CD4-positive, alpha-beta T cell treated with Interleukin-17A for 1 hour (primary cell): ENCODE data around the gene CDK5RAP1.
"Not testable (repeated sequence)": the region's sequence is repeated elsewhere in the genome, so short reads cannot be mapped to it uniquely, and the experiment has no call there.

ENCODE experiments used
- DNase-seq: peaks from one replicate; pipeline ENCODE4 v3.0.0-alpha.2; 2020

CDK5RAP1 gene

DNA sequence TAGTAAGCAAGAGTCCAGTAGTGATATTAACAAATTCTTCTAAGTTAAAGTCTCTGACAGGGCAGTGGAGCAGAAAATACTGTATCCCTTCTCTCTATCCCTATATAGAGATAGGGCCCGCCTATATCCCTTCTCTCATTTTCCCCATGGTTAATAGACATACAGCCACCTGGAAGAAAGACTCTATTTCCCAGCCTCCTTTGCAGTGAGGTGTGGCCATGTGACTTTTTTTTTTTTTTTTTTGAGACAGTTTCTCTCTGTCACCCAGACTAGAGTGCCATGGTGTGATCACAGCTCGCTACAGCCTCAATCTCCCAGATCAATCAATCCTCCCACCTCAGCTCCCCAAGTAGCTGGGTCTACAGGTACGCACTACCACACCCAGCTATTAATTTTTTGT lies 16.7 kb upstream of the CDK5RAP1 start:
- no peak for DNase-seq

DNA sequence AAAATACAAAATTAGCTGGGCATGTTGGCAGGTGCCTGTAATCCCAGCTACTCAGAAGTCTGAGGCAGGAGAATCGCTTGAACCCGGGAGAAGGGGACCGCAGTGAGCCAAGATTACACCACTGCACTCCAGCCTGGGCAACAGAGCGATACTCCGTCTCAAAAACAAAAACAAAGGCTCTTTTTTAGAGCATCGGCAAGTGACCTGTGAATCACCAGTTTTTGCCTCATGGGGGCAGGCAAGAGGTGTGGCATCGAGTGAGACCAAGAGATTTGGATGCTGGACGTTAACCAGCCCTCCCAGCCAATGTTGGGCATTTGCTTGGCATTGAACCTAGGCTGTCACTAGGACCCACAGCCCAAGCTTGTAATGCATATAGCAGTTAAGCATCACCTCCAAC lies 14.6 kb upstream of the CDK5RAP1 start:
- DNase-seq: peak; percentile 12

GRCh38 chr20:33412484-33412838 lies 11.1 kb upstream of the CDK5RAP1 start:
- no peak for DNase-seq

- no peak for DNase-seq
Observed at GRCh38 chr20:33411711-33412483, 10.6 kb upstream of the CDK5RAP1 start.

- DNase-seq: no peak
Observed at GRCh38 chr20:33411242-33411641, 9.9 kb upstream of the CDK5RAP1 start.

DNA sequence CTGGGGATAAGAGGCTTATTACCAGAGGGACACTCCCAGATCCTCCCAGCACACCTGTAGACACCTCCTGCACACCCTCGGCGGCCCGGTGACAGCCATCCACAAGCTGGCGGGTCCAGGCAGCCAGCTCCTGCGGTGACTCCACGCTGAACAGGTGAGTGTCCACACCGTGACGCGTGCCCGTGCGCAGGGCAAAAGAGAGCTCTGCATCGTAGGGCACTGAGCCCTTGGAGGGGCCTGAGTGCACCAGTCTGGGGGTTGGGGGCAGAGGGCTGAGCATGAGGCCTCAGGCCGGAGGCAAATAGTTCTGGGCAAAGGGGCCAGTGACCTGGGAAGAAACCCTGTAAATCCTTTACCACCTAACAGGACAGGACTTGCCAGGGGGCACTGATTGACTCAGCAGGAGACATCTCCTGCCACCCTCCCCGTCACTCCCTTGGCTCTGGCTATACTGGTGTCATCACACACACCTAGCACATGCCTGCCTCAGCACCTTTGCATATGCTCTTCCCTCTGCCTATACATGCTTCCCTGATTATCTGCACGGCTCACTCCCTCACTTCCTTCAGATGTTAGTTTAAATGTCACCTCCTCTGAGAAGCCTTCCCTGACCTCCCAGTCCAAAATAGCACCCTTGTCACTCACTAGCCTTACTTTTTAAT lies 8.9 kb upstream of the CDK5RAP1 start:
- DNase-seq: no peak

- no peak for DNase-seq
Observed at GRCh38 chr20:33408716-33409654, 7.7 kb upstream of the CDK5RAP1 start.

DNA sequence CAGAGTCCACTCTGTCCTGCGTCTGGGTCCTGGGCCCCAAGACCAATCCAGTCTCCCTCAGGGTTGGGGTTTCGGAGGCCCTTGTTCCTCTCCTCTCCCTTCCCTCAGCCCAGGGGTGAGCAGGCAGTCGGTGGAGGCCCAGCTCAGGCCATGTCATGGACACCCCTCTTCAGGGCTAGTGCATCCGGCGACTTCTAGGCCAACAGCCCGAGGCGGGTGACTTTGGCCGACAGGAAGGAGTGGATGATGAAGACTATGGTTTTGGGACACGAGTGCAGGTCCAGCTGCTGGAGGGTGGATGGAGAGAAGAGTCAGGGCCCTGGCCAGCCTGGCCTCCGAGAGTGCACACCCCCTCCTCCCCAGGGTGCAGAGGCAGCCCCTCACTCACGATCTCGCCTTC lies 7.0 kb upstream of the CDK5RAP1 start:
- DNase-seq: no peak

- DNase-seq: no peak
Observed at GRCh38 chr20:33407796-33408195, 6.5 kb upstream of the CDK5RAP1 start.

DNA sequence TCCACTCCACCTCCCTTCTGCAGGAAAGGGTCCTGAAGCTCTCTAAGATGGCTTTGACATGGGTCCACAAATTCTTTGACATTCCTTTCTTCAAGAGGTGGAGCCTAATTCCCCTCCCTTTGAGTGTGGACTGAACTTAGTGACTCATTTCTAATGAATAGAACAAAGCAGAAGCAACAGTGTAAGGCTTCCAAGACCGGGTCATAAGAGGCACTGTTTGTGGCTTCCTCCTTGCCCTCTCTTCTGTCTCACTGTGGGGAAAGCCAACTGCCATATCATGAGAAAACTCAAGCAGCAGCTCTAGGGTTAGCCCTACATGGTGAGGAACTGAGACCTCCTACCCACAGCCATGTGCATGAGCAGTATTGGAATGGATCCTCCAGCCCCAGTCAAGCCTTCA lies 5.9 kb upstream of the CDK5RAP1 start:
- DNase-seq: no peak

- no peak for DNase-seq
Observed at GRCh38 chr20:33404281-33404680, 3.0 kb upstream of the CDK5RAP1 start.

DNA sequence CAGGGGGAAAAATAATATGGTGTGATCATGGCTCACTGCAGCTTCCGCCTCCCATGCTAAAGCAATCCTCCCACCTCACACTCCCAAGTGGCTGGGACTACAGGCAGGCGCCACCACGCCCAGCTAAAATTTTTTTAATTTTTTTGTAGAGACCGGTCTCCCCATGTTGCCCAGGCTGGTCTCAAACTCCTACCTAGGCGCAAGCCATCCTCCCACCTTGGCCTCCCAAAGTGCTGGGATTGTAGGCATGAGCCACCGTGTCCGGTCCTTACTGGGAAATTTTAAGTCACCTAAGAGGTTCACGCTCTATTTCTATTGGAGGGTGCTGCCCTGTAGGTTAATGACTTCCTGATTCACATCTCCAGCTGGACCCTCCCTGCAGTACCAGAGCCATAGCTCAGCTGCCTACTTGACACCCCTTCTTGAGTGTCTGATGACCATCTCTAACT lies 626 bp upstream of the CDK5RAP1 start:
- no peak for DNase-seq

- DNase-seq: no peak
Observed at GRCh38 chr20:33400812-33401183, 521 bp downstream of the CDK5RAP1 start.

DNA sequence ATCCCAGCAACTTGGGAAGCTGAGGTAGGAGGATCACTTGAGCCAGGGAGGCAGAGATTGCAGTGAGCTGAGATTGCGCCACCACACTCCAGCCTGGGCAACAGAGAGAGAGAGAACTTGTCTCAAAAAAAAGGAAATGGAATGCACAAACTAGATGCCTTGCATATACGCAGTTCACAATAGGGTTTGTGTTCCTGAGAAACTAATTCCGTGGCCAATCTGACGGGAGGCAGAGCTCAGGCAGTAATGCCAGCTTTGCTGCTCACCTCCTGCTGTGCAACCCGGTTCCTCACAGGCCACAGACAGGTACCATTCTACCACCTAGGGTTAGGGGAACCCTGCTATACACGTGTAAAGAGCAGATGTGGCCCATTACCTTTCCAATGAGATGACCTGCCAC lies 1.4 kb downstream of the CDK5RAP1 start:
- DNase-seq: no peak

DNA sequence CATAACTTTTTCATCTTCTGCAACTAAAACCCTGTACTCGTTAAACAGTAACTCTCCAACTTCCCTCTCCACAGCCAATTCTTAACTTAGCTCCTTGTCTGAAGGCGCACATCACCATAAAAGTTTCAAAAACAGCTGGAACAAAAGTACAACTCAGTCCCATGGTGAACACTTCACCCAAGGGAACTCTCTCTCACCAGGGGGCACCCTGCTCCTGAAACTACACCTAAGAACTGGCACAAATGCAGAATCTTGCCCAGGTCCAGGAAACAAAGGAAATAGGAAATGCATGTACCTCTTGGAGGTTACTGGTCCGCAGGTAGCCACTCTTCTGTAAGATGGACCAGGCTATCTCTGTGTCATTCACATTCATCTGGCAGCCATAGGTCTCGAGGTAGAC lies 6.6 kb downstream of the CDK5RAP1 start:
- no peak for DNase-seq

DNA sequence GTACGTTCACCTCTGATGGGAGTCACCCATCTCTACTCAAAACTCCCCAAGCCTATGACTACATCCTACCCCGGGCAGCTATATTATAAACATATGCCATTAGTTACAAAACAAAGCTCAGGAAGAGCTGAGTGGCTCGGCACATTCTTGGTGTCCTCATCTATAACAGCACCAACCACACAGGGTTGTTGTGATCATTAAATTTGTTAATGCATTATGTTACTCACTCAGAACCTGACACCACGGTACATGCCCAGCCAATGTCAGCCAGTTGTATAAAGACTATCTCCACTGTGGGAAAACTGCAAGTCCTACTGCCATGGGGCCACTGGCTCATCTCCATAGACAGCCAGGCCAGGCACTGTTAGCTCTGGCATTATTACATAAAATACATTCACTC lies 7.7 kb downstream of the CDK5RAP1 start:
- no peak for DNase-seq

DNA sequence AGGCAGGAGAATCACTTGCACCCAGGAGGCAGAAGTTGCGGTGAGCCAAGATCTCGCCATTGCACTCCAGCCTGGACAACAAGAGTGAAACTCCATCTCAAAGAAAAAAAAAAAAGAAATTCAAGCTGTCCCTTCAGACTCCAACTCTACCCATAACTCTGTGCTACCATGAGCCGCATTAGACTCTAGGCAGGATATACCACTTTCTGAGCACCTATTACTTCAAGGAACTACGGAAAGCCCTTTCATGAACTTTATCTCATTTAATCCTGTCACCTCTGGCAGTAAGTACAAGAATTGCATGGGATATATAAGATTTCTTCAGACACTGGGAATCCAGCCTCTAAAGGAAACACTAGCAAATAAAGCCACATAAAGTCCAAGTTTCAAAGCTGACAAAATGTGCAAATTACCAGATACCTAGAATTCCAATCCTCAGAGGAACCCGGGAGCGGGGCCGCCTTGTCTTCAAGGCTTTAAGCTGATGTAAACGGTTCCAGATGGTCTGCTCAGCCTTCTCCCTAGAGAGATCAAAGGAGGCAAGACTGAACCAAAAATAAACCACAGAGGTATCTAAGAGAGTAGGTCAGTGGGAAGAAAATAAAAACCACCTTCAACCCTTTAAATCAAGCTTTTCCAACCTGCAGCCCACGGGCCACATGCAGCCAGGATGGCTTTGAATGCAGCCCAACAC lies 9.4 kb downstream of the CDK5RAP1 start:
- no peak for DNase-seq

- not testable (repeated sequence) for DNase-seq
Observed at GRCh38 chr20:33389326-33389725, 12.0 kb downstream of the CDK5RAP1 start.

DNA sequence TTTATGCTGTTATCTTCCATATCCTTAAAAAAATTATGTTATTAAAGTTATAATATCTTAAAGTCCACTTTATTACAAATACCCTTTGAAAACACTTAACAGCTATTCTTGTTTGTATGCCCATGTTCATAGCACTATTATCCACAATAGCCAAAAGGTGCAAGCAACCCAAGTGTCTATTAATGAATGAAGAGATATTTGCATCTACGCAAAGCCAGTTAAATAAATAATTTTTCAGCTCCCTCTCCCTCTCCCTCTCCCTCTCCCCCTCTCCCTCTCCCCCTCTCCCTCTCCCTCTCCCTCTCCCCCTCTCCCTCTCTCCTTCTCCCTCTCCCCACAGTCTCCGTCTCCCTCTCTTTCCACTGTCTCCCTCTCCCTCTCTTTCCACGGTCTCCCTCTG lies 13.1 kb downstream of the CDK5RAP1 start:
- DNase-seq: no peak

- no peak for DNase-seq
Observed at GRCh38 chr20:33387177-33387576, 14.1 kb downstream of the CDK5RAP1 start.

DNA sequence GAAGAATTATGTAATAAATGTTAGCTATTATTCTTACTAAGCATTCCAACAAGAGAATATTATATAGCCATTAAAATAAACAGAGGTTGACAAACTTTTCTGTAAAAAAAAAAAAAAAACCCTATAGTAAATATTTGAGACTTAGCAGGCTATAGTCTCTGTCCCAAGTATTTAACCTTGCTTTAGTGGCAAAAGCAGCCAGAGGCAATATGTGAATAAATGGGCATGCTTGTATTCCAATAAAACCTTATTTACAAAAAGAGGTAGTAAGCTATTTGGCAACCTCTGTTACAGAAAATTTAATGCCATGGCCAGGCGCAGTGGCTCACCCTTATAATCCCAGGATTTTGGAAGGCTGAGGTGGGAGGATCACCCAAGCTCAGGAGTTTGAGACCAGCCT lies 14.6 kb downstream of the CDK5RAP1 start:
- no peak for DNase-seq

DNA sequence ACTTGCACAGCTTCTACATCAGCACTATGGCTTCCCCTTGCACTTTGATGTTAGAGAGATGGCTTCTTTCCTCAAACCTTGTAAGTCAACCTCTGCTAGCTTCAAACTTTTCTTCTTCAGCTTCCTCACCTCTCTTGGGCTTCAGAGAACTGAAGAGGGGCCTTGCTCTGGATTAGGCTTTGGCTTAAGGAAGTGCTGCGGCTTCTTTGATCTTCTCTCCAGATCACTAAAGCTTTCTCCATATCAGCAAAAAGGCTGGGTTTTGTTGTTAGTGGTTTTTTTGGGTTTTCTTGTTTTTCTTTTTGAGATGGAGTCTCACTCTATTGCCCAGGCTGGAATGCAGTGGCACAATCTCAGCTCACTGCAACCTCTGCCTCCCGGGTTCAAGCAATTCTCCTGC lies 24.0 kb downstream of the CDK5RAP1 start:
- peak; percentile 21 for DNase-seq
